Hypothalamus (tissue), 51 donors: Measurements from ENCODE around the gene TXNRD3.

Experiments
- DNase-seq, 51 donors: peaks; one replicate each; lab custom pipeline; 2025; lab: John Stamatoyannopoulos, UW

TXNRD3 gene

DNA sequence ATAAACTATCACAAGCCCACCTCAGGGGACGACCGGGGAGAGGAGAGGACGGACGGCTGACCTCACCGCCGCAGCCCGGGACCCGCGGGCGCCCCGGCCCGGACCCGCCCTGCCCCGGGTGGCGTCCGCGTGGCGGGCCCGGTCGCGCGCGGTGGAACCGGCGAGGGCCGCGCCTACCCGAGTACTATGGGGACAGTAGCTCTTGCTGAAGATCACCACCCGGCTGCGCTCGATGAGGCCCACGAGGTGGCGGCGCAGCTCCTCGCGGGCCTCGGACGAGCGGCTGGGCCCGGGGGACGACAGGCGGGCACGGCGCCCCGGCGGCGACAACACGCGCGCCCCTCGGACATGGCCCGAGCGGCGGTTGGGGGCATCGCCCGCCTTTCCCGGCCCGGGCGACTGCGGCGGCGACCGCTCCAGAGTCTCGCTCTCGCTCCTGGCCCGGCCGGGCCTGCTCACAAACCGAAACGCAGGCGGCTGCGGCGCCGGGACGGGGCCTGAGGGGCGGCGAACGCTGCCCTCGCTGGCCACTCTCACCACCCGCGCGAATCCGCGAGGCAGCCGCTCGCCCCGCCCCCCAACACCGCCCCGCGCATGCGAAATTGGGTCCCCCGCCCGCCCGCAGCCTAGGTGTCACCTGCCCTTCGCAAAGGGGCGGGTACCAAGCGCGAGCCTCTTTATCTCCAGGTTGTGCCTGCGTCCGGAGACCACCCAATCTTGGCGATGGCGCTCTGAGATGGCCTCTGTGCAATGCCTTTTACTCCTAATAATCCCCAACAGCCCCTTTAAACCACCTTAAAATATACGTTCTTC is at the start of gene TXNRD3:
TXNRD3 (minus strand) TSS at position 554 of the 813 bp plus-strand sequence.
- peak in 49 of 51 donors; percentile 8 to 83 (median 64) for DNase-seq

- DNase-seq, result peak; percentile 76 to 97 (median 90)
These were observed 48.9 kb upstream of the TXNRD3 start, which contains the start of gene CHCHD6 for GRCh38 chr3:126703512-126704493. Gene CHCHD6, plus strand, starts transcription at chr3:126704240. Its CDS starts 73 bp downstream, at chr3:126704313.

DNA sequence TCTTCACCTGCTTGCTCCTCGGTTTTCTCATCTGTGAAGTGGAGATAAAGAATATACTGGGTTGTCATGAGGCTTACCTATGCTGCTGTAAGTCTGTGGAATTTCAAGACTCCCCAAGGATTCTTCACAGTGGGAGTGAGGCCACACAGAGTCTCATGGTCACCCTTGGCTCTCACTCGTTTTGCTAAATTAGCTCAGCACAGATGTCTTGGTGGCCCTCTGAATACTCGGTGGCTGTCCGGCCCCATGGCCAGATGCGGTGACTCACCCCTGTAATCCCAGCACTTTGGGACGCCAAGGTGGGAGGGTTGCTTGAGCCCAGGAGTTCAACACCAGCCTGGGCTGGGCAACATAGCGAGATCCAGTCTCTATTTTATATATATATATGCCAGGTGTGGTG is 44.1 kb upstream of the TXNRD3 start:
- DNase-seq, result no peak

DNA sequence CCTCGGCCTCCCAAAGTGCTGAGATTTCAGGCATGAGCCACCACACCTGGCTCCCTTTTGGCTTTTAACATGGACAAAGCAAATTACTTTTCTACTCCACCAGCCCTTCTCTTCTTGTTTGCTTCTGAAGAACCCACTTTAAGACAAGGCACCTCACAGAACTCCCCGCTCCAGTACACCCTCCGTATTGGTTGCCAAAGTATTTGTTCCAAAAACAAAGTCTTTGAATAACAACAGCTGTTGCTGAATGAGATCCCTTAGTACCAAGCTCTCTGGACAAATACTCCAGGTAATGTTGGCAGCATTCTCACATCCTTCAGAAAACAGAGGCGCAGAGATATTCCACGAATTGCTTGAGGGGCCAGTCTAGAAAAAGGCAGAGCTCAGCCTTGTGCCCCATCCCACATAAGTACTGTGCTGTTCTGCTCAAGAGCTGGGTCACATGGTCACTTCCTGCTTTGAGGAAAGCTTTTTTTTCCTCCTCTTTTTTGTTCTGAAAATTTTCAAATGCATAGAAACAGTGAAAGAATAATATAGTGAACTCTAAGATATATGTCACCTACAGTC is 41.9 kb upstream of the TXNRD3 start:
- DNase-seq, result no peak

GRCh38 chr3:126693921-126694320 is 39.0 kb upstream of the TXNRD3 start:
- no peak for DNase-seq

- no peak for DNase-seq
These were observed 37.9 kb upstream of the TXNRD3 start for GRCh38 chr3:126692858-126693257.

- no peak for DNase-seq
These were observed 36.8 kb upstream of the TXNRD3 start for GRCh38 chr3:126691765-126692164.

DNA sequence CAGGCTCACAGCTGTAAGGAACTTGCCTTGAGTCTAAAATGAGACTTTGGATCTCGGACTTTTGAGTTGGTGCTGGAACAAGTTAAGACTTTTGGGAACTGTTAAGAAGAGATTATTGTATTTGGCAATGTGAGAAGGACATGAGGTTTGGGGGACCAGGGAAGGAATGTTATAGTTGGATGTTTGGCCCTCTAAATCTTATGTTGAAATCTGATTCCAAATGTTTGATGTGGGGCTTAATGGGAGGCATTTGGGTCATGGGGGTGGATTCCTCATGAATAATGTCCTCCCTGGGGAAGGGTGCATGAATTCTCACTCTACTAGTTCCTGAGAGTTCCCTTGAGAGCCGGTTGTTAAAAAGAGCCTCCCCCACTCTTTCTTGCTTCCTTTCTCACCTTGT is 30.6 kb upstream of the TXNRD3 start:
- DNase-seq, result no peak

DNA sequence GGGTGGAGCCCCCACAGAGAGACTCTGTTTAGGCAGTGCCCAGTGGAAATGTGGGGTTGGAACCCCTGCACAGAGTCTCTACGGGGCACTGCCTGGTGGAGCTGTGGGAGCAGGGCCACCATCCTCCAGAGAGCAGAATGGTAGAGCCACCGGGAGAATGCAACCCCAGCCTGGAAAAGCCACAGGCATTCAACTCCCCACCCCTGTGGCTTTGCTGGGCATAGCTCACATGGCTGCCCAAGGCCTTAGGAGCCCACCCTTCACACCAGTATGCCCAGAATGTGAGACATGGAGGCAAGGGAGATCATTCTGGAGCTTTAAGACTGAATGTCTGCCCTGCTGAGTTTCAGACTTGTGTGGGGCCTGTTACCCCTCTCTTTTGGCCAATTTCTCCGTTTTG is 30.1 kb upstream of the TXNRD3 start:
- no peak for DNase-seq

DNA sequence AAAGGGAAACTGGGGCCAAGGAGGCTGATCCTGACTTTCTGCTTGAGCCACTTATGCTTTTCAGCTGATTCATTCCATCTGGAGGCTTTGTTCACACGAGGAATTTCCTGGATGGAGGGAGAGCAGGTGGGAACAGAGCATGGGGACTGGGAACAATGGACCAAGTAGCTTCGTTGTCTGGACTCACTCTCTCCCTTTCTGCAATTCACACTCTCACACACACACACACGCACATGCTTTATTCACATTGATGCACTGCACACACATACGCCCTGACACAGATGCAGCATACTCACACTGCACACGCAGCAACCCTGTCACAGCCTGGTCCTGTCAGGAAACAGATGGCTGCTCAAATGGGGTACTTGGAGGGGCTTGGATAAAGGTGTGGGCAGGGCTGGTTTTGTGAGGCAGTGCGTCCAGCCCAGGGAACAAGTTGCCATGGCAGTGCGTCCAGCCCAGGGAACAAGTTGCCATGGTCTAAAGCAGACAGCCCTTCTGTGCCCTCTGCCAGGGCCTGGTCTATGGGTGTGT is 29.4 kb upstream of the TXNRD3 start:
- DNase-seq, result no peak

- DNase-seq, result no peak
These were observed 28.1 kb upstream of the TXNRD3 start for GRCh38 chr3:126683069-126683468.

DNA sequence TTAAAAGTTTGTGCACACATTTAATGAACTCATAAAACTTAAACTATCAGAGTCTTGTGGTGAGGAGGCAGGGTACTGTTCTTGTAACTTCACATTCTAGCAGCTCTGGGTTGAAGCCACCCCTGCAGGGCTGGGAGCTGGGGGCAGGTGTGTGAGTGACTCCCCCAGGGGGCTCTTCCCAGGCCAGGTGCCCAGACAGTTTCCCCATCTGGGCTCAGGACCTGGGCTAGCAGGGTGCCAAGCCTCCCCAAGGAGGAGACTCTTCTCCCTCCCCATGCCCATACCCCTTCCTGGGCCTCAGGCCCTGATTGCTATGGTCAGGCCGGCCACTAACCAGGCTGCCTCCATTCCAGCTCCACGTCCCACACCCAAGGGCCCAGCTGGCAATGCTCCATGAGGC is 27.1 kb upstream of the TXNRD3 start:
- DNase-seq, result no peak

DNA sequence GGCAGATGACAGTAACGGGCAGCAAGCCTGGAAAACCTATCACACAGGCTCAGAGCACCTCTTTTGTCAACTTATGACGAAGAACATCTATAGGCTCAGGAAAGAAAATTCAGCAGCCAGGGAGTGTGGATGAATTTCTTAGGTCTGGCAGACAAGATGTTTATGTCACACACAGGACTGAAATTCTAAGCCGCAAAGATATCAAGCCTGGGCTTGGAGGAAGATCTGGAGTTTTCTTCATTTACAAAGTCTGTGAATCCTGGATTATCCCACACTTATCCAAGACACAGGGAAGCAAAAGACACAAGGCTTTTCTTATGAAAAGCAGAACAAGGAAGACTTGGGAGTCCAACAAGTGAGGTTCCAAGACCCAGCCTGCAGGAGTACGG is 25.7 kb upstream of the TXNRD3 start:
- no peak for DNase-seq

DNA sequence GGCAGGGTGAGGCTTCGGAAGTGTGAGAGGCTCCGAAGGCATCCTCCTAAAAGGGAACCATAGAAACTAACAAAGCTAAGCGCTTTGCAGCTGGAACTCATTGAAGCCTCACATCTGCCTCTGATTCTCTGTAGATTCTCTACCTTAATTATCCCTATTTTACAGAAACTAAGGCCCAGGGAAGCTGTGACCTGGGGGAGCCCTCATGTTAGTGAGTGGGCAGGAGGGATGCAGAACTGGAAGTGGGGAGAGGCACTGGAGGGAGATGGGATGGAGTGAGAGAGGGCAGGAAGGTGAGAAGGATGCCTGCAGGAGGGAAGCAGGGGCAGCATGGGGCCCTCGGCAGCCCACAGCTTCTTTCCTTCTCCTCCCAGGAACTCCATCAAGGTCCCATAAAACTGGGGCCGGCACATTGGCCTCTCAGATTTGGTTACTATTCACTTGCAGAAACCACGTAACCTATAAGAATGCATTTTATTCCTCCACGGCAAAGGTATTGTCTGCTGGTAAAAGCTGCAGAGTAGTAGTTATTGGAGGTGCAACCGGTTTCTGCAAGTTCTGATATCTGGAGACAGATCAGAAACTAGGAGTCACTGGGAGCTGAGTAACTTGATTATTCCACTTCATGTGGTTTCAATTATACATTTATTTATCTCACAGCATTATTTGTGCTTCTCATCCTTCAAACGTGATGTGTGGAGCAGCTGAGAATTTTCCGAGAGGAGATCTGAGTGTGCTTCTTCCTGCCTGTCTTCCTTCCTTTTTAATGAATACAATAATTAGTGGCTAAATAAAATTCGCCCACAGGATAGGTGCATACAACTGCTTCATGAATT is 25.1 kb upstream of the TXNRD3 start:
- DNase-seq, result no peak

DNA sequence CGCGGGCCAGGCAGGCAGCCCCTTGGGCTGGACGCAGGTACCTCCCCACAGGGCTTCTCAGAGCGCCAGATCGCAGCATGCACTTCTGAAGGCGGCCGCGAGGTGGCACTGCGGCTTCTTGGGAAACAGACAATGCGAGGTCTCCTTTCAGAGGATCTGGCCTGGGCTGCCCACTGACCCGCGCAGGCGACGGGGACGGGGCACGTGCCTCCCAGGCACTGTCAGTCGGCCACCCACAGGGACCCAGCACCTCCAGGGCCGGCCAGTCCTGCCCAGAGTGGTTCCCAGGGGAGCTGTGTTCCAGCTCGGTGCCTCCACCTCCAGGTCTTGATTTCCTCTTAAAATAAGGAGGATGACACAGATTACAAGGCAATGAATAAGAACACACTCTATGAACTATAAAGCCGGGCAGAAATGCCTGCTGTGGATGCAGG is 24.4 kb upstream of the TXNRD3 start:
- peak; percentile 11 to 85 (median 62) for DNase-seq

- no peak for DNase-seq
These were observed 23.9 kb upstream of the TXNRD3 start for GRCh38 chr3:126678693-126679317.

- no peak for DNase-seq
These were observed 23.1 kb upstream of the TXNRD3 start for GRCh38 chr3:126677862-126678503.

DNA sequence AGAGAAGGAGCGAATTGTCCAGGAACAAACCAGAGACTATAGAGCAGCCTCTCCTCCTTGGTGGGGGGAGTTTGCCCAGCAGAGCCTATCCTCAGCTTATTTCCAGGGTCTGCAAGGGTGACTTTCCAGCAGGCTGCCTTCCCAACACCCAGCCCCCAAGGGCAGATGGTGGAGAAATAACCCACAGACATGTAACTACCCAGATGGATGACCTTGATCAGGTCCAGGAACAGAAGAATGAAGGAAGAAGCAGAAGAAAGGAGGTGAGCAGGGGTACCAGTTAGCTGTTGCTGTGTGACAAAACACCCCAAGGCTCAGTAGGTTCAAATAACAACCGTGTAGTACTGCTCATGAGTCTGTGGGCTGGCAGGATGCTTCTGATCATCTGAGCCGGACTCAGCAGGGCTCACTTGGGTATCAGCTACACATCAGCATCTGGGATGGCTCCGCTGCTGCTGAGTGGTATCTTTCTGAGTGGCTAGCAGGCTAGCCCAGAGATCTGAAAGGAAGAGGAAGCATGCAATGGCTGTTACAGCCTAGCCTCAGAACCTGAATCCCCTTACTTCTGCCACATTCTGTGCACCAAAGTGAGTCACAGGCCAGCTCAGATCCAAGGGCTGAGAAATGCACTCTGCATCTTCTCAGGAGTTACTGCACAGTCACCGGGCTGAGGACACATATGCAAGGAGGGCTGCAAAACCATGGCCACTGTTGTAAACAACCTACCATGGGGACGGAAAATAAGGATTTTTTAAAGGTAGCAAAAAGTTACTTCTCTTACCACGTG is 22.2 kb upstream of the TXNRD3 start:
- DNase-seq, result no peak
